GM12801 (cell line): Measurements from ENCODE around the gene LBP.

Experiments used
- CTCF ChIP-seq: IDR thresholded peaks from one replicate; pipeline ENCODE4 v1.5.1; 2011; ENCODE audit warnings: control low read depth; ENCODE audit not compliant: insufficient read length; ENCODE audit errors: extremely low read depth

Gene LBP

GRCh38 chr20:38321959-38322598 is 24.2 kb upstream of the LBP start:
- TF ChIP-seq CTCF: no peak

DNA sequence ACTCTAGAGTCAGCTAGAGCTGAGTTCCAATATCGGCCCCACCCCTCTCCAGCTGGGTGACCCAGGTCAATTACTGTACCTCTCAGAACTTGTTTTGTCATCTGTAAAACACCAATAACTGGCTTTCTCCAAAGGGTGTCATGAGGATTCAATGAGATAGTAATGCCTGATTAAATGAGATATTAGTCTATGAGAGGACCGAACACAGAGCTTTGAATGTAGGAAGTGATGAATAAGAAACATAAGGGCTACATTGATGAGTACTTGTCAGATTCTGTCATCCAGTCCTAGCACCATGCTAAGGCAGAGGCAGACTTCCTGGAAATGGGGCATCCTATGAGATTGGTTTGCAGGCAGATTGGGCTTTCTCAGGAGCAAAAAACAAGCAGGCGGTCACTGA is 22.1 kb upstream of the LBP start:
- TF ChIP-seq CTCF: no peak

DNA sequence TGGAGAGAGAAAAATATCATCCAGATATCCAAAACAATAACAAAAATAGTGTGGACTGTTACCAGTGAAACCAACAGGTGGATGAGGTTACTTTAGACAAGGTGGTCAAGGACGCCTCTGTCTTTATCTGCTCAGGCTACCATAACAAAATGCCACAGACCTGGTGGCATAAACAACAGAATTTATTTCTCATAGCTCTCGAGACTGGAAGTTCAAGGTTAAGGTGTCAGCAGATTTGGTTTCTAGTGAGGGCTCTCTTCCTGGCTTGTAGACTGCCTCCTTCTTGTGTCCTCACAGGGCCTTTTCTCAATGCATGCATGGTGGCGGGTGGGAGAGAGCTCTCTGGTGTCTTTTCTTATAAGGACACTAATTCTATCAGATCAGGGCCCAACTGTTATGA is 21.1 kb upstream of the LBP start:
- no peak for TF ChIP-seq CTCF

- TF ChIP-seq CTCF: no peak
Observed at GRCh38 chr20:38325905-38326304, 20.4 kb upstream of the LBP start.

DNA sequence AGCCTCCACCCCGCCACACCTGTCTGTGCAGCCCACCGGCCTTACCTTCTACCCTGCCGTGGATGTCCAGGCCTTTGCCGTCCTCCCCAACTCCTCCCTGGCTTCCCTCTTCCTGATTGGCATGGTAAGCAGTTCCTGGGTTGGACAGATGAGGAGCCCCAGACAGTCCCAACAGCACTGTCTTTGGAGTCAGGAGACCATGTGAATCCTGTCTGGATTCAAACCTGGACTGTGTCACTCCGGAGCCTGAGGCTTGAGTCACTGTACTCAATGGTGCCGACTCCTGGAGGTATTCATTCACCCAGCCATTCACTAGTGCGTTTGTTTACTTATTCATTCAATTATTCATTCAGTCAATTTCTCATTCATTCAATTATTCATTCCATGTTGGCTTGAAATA is 20.0 kb upstream of the LBP start:
- TF ChIP-seq CTCF: no peak

DNA sequence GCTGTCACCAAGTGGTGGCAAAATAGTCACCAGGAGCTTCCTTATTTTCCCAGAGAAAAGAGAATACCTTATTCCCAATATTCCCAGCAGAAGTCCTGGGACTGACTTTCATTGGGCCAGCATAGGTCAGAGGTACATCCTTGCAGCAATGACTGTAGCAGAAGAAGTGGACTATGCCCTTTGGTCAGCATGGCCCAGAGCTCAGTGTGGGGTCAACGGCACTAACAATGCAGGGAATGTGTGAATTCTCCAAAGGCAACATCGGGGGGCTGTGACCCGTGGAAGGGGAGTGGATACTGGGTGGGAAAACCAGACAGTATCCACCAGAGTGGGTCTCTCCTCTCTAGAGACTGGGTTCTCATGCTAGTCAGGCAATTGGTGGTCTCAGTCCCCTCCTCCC is 15.6 kb upstream of the LBP start:
- TF ChIP-seq CTCF: no peak

DNA sequence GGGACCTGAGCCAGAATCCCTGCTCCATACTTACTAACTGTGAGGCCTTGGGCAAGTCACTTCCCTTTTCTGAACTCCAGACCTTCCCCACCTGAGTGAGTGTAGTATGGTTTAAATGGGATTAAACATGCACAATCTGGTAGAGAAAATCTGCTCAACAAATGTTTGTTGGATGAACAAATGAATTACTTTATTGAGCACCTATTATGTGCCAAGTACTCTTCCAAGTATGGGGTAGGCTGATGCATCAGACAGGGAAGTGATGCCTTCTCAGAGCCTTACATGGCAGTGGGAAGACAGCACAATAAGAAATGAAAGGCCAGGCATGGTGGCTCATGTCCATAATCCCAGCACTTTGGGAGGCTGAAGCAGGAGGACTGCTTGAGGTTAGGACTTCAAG is 15.0 kb upstream of the LBP start:
- no peak for TF ChIP-seq CTCF
